Fibroblast of lung (primary cell): Measurements from ENCODE around the gene LOXHD1. TPM values are rescaled to one million over a fixed set of nuclear protein-coding genes. Genes with fewer than 3 reads are reported as not detected.

Source experiments
- DNase-seq, 2 donors: peaks; one replicate each; pipeline versions ENCODE4 v3.0.0 to v3.0.0-alpha.2; 2010; ENCODE audit warnings: low read depth in 2 of 2
- H2AFZ ChIP-seq: 2 replicates; pipeline ENCODE4 v1.5.1; 2012; ENCODE audit warnings: low read length, control low read depth, inconsistent platforms
- H3K27ac ChIP-seq: 2 replicates; pipeline ENCODE4 v1.5.1; 2011; ENCODE audit warnings: low read length, control low read depth; ENCODE audit not compliant: insufficient read depth
- H3K27me3 ChIP-seq: 2 replicates; pipeline ENCODE4 v1.5.1; 2011; ENCODE audit warnings: mild to moderate bottlenecking, low read length; ENCODE audit not compliant: control insufficient read depth, insufficient read depth
- H3K36me3 ChIP-seq: 2 replicates; pipeline ENCODE4 v1.5.1; 2011; ENCODE audit warnings: low read length; ENCODE audit not compliant: control insufficient read depth, insufficient read depth
- H3K4me1 ChIP-seq: 2 replicates; pipeline ENCODE4 v1.5.1; 2011; ENCODE audit warnings: low read length; ENCODE audit not compliant: control insufficient read depth, insufficient read depth; ENCODE audit errors: extremely low read depth
- H3K4me2 ChIP-seq: 2 replicates; pipeline ENCODE4 v1.5.1; 2011; ENCODE audit warnings: low read length, control low read depth; ENCODE audit not compliant: insufficient read depth; ENCODE audit errors: extremely low read depth
- H3K4me3 ChIP-seq, 4 experiments: fragments of 200-600 bp in 1 of 4; sonication (generic) in 1 of 4; replicated peaks in 1 of 4; 2 replicates each; pipeline ENCODE4 v1.5.1; 2011 to 2016; ENCODE audit warnings: low read length in 4 of 4, low read depth in 3 of 4, mild to moderate bottlenecking in 3 of 4, control low read depth in 2 of 4, inconsistent platforms in 1 of 4, mixed read lengths in 1 of 4; ENCODE audit not compliant: insufficient read depth in 1 of 4; ENCODE audit errors: control extremely low read depth in 1 of 4
- H3K79me2 ChIP-seq: 2 replicates; pipeline ENCODE4 v1.5.1; 2012; ENCODE audit warnings: mild to moderate bottlenecking, low read length, inconsistent platforms; ENCODE audit not compliant: control insufficient read depth, insufficient read depth
- H3K9ac ChIP-seq: 2 replicates; pipeline ENCODE4 v1.5.1; 2011; ENCODE audit warnings: mild to moderate bottlenecking, low read length, control low read depth; ENCODE audit not compliant: insufficient read depth
- H3K9me3 ChIP-seq: 2 replicates; pipeline ENCODE4 v1.5.1; 2012; ENCODE audit warnings: low read depth, low read length; ENCODE audit not compliant: control insufficient read depth, insufficient read depth
- H4K20me1 ChIP-seq: 2 replicates; pipeline ENCODE4 v1.5.1; 2011; ENCODE audit warnings: low read length; ENCODE audit not compliant: control insufficient read depth, insufficient read depth; ENCODE audit errors: extremely low read depth
- CTCF ChIP-seq, 2 donors: IDR thresholded peaks in 1 of 2; conservative IDR thresholded peaks in 1 of 2; 1 replicate in 1 of 2; 2 replicates in 1 of 2; pipeline ENCODE4 v1.5.1; 2011 to 2012; ENCODE audit warnings: low read length in 2 of 2, control low read depth in 1 of 2, inconsistent platforms in 1 of 2, low read depth in 1 of 2, mild to moderate bottlenecking in 1 of 2
- EZH2 ChIP-seq: IDR thresholded peaks from 2 replicates; pipeline ENCODE4 v1.5.1; 2012; ENCODE audit warnings: low read length, control low read depth, mild to moderate bottlenecking; ENCODE audit errors: missing control alignments
- polyA plus RNA-seq, 2 donors: library from polyadenylated mRNA; depleted of rRNA in 1 of 2; stranded (reverse) in 1 of 2; unstranded in 1 of 2; fragments of >200 nt; gene quantifications; 2 replicates each; pipeline ENCODE4 v1.2.1, GENCODE V29; 2011 to 2012; ENCODE audit warnings: missing spikeins in 1 of 2
- total RNA-seq: library from RNA; depleted of rRNA; stranded (reverse); fragments of >200 nt; gene quantifications from 2 replicates; pipeline ENCODE4 v1.2.1, GENCODE V29; 2014

LOXHD1 gene
- total and polyA plus RNA-seq, 2 donors (not counting 1 experiment from before 2014, with no cell fraction given): not detected

GRCh38 chr18:46700066-46700824, 43.2 kb upstream of the LOXHD1 start:
- Histone ChIP-seq H3K27me3 (no peaks in the 10 kb centered on the region), H3K4me3 (no peak overlapping the region), H3K4me2 (no peak overlapping the region), H3K27ac (no peak overlapping the region), H4K20me1 (no peaks in the 10 kb centered on the region), H3K36me3 (no peaks in the 10 kb centered on the region), H3K79me2 (no peaks in the 10 kb centered on the region), H3K9ac (no peak overlapping the region), H2AFZ (no peak overlapping the region), H3K9me3 (no peaks in the 10 kb centered on the region), H3K4me1 (no peaks in the 10 kb centered on the region)
- DNase-seq: no peak
- no peak for TF ChIP-seq CTCF (conservative IDR thresholded peaks at IDR 0.05 in 1 of 2, IDR thresholded peaks at IDR 0.05 in 1 of 2; ENCODE audit: low read depth in 1 of 2, low read length in 2 of 2)
- no peak for TF ChIP-seq EZH2

GRCh38 chr18:46696702-46697101, 39.7 kb upstream of the LOXHD1 start:
- no peaks in the 10 kb centered on the region for H4K20me1 ChIP-seq
- no peak for TF ChIP-seq EZH2
- TF ChIP-seq CTCF (conservative IDR thresholded peaks at IDR 0.05 in 1 of 2, IDR thresholded peaks at IDR 0.05 in 1 of 2; ENCODE audit: low read depth in 1 of 2, low read length in 2 of 2): no peak
- no peaks in the 10 kb centered on the region for H3K9me3 ChIP-seq
- no peak for DNase-seq
- H3K27me3 ChIP-seq: no peaks in the 10 kb centered on the region
- no peak overlapping the region for H3K27ac ChIP-seq
- no peak overlapping the region for H3K4me2 ChIP-seq
- no peak overlapping the region for H3K4me3 ChIP-seq
- no peaks in the 10 kb centered on the region for H3K36me3 ChIP-seq
- H3K4me1 ChIP-seq: no peaks in the 10 kb centered on the region
- no peaks in the 10 kb centered on the region for H3K79me2 ChIP-seq
- no peak overlapping the region for H3K9ac ChIP-seq
- H2AFZ ChIP-seq: no peak overlapping the region

- Histone ChIP-seq H3K79me2 (no peaks in the 10 kb centered on the region), H4K20me1 (no peaks in the 10 kb centered on the region), H3K9ac (no peak overlapping the region), H3K4me2 (no peak overlapping the region), H2AFZ (no peak overlapping the region), H3K4me3 (no peak overlapping the region), H3K9me3 (no peaks in the 10 kb centered on the region), H3K27ac (no peak overlapping the region), H3K4me1 (no peaks in the 10 kb centered on the region), H3K36me3 (no peaks in the 10 kb centered on the region), H3K27me3 (no peaks in the 10 kb centered on the region)
- no peak for TF ChIP-seq EZH2
- no peak for TF ChIP-seq CTCF (conservative IDR thresholded peaks at IDR 0.05 in 1 of 2, IDR thresholded peaks at IDR 0.05 in 1 of 2; ENCODE audit: low read depth in 1 of 2, low read length in 2 of 2)
- no peak for DNase-seq
These were observed 39.2 kb upstream of the LOXHD1 start for GRCh38 chr18:46696268-46696667.
